SK-N-SH treated with all-trans-retinoic acid at 6 μM for 48 hours (cell line): Measurements from ENCODE around the gene FOXE3.

Experiments
- ATAC-seq: fragments of 200-7000 bp; cut with Tn5 transposase; 3 replicates; pipeline ENCODE4 v1.9.1; 2020; ENCODE audit warnings: mild to moderate bottlenecking, moderate library complexity
- ARNTL ChIP-seq: fragments of 450-650 bp; formaldehyde crosslinking; IDR thresholded peaks from 2 replicates; pipeline ENCODE4 v1.5.0; 2020; ENCODE audit warnings: low read depth, mild to moderate bottlenecking, moderate library complexity, borderline replicate concordance
- BACH2 ChIP-seq: fragments of 250-450 bp; sonication (Bioruptor Pico); IDR thresholded peaks from 2 replicates; pipeline ENCODE4 v1.9.0; 2021; ENCODE audit warnings: mild to moderate bottlenecking, borderline replicate concordance
- CREB5 ChIP-seq: fragments of 250-450 bp; sonication (Bioruptor Pico); IDR thresholded peaks from 2 replicates; pipeline ENCODE4 v1.5.1; 2020; ENCODE audit warnings: low read depth, mild to moderate bottlenecking, moderate library complexity
- CSDC2 ChIP-seq: fragments of 250-450 bp; sonication (Bioruptor Pico); IDR thresholded peaks from 2 replicates; pipeline ENCODE4 v1.5.0; 2020; ENCODE audit warnings: mild to moderate bottlenecking, moderate library complexity
- ESRRG ChIP-seq: fragments of 250-450 bp; sonication (Bioruptor Pico); IDR thresholded peaks from 2 replicates; pipeline ENCODE4 v1.6.1; 2021; ENCODE audit warnings: mild to moderate bottlenecking
- GLIS3 ChIP-seq: fragments of 250-450 bp; sonication (Bioruptor Pico); IDR thresholded peaks from 2 replicates; pipeline ENCODE4 v1.5.0; 2020; ENCODE audit warnings: mild to moderate bottlenecking, moderate library complexity
- ISL1 ChIP-seq: fragments of 250-450 bp; sonication (Bioruptor Pico); IDR thresholded peaks from 2 replicates; pipeline ENCODE4 v2.1.2; 2022; ENCODE audit warnings: mild to moderate bottlenecking, moderate library complexity
- OSR1 ChIP-seq: fragments of 250-450 bp; sonication (Bioruptor Pico); IDR thresholded peaks from 2 replicates; pipeline ENCODE4 v1.8.0; 2022; ENCODE audit warnings: moderate library complexity, mild to moderate bottlenecking, inconsistent platforms
- PPARA ChIP-seq: fragments of 250-450 bp; sonication (Bioruptor Pico); IDR thresholded peaks from 2 replicates; pipeline ENCODE4 v1.5.0; 2020; ENCODE audit warnings: mild to moderate bottlenecking, borderline replicate concordance
- RARB ChIP-seq: fragments of 250-450 bp; sonication (Bioruptor Pico); IDR thresholded peaks from 2 replicates; pipeline ENCODE4 v1.8.0; 2021; ENCODE audit warnings: mild to moderate bottlenecking, moderate library complexity
- SNAI2 ChIP-seq: fragments of 250-450 bp; sonication (Bioruptor Pico); IDR thresholded peaks from 2 replicates; pipeline ENCODE4 v1.5.0; 2020; ENCODE audit warnings: mild to moderate bottlenecking, moderate library complexity
- TOX ChIP-seq: fragments of 250-450 bp; sonication (Bioruptor Pico); IDR thresholded peaks from 2 replicates; pipeline ENCODE4 v1.8.0; 2021; ENCODE audit warnings: mild to moderate bottlenecking, moderate library complexity, borderline replicate concordance
- ZC3H10 ChIP-seq: fragments of 250-450 bp; sonication (Bioruptor Pico); IDR thresholded peaks from 2 replicates; pipeline ENCODE4 v1.5.1; 2021; ENCODE audit warnings: mild to moderate bottlenecking, moderate library complexity
- ZFP3 ChIP-seq: fragments of 250-450 bp; sonication (Bioruptor Pico); IDR thresholded peaks from 2 replicates; pipeline ENCODE4 v1.5.0; 2020; ENCODE audit warnings: mild to moderate bottlenecking, moderate library complexity
- ZNF70 ChIP-seq: fragments of 450-650 bp; formaldehyde crosslinking; IDR thresholded peaks from 2 replicates; pipeline ENCODE4 v1.5.0; 2020; ENCODE audit warnings: mild to moderate bottlenecking, moderate library complexity
- ZNF8 ChIP-seq: fragments of 450-650 bp; formaldehyde crosslinking; IDR thresholded peaks from 2 replicates; pipeline ENCODE4 v1.5.0; 2020; ENCODE audit warnings: mild to moderate bottlenecking, moderate library complexity
- TF ChIP-seq, protein P1 (sequence below): fragments of 250-450 bp; sonication (Bioruptor Pico); IDR thresholded peaks from 2 replicates; pipeline ENCODE4 v1.8.0; 2020; ENCODE audit warnings: mild to moderate bottlenecking, moderate library complexity, borderline replicate concordance
- TF ChIP-seq, protein P2 (sequence below): fragments of 250-450 bp; sonication (Bioruptor Pico); IDR thresholded peaks from 2 replicates; pipeline ENCODE4 v1.8.0; 2021; ENCODE audit warnings: low read depth, mild to moderate bottlenecking, moderate library complexity, borderline replicate concordance

FOXE3 gene

DNA sequence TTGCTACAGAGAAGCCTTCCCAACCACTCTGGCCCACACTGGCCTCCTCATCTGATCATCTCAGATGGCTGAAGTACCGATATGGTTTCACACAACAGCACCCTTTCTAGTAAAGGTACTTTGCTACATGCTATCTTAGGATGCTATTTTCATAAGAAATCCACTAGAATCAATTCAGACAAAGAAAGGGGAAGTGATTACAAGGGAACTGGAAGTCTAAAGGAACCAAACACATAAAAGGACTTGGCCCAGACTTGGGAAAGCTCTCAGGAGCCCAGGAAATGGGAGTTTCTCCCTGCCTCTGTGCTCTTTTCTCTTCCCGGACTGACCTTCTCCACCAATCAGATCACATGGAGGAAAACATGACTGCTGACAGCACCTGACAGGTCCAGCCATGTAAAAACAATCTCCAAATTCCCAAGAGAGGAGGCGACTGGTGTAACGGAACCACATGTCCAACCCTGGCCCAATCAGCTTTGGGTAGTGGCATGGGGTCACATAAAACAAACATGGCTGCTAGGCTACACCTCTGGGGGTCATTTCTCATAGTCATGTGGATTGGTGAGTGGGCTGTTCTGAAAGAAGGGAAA lies 12.7 kb upstream of the FOXE3 start (continued):
- TF ChIP-seq PPARA, result no peak

GRCh38 chr1:47405697-47406096 lies 10.4 kb upstream of the FOXE3 start:
- no peak for ATAC-seq
- TF ChIP-seq ZNF70 (CRISPR knock-in tag), result no peak
- TF ChIP-seq ISL1 (CRISPR knock-in tag), result no peak
- no peak for TF ChIP-seq ESRRG (CRISPR knock-in tag)
- TF ChIP-seq ARNTL (CRISPR knock-in tag), result no peak
- TF ChIP-seq TOX (CRISPR knock-in tag), result no peak
- no peak for TF ChIP-seq CREB5 (CRISPR knock-in tag)

GRCh38 chr1:47406966-47407365 lies 9.1 kb upstream of the FOXE3 start:
- TF ChIP-seq ESRRG (CRISPR knock-in tag) (no peak), CSDC2 (CRISPR knock-in tag) (no peak), ZFP3 (no peak), OSR1 (no peak), SNAI2 (CRISPR knock-in tag) (no peak)
- ATAC-seq, result no peak

GRCh38 chr1:47407481-47407880 lies 8.6 kb upstream of the FOXE3 start:
- TF ChIP-seq, protein P1, sequence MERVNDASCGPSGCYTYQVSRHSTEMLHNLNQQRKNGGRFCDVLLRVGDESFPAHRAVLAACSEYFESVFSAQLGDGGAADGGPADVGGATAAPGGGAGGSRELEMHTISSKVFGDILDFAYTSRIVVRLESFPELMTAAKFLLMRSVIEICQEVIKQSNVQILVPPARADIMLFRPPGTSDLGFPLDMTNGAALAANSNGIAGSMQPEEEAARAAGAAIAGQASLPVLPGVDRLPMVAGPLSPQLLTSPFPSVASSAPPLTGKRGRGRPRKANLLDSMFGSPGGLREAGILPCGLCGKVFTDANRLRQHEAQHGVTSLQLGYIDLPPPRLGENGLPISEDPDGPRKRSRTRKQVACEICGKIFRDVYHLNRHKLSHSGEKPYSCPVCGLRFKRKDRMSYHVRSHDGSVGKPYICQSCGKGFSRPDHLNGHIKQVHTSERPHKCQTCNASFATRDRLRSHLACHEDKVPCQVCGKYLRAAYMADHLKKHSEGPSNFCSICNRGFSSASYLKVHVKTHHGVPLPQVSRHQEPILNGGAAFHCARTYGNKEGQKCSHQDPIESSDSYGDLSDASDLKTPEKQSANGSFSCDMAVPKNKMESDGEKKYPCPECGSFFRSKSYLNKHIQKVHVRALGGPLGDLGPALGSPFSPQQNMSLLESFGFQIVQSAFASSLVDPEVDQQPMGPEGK (CRISPR knock-in tag), result no peak
- TF ChIP-seq BACH2 (CRISPR knock-in tag) (no peak), GLIS3 (CRISPR knock-in tag) (no peak)
- TF ChIP-seq, protein P2, sequence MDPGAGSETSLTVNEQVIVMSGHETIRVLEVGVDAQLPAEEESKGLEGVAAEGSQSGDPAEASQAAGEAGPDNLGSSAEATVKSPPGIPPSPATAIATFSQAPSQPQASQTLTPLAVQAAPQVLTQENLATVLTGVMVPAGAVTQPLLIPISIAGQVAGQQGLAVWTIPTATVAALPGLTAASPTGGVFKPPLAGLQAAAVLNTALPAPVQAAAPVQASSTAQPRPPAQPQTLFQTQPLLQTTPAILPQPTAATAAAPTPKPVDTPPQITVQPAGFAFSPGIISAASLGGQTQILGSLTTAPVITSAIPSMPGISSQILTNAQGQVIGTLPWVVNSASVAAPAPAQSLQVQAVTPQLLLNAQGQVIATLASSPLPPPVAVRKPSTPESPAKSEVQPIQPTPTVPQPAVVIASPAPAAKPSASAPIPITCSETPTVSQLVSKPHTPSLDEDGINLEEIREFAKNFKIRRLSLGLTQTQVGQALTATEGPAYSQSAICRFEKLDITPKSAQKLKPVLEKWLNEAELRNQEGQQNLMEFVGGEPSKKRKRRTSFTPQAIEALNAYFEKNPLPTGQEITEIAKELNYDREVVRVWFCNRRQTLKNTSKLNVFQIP (CRISPR knock-in tag), result no peak
- no peak for ATAC-seq

- TF ChIP-seq, protein P1 (CRISPR knock-in tag), result no peak
- ATAC-seq, result no peak
These were observed 6.6 kb upstream of the FOXE3 start for GRCh38 chr1:47409311-47410067.

DNA sequence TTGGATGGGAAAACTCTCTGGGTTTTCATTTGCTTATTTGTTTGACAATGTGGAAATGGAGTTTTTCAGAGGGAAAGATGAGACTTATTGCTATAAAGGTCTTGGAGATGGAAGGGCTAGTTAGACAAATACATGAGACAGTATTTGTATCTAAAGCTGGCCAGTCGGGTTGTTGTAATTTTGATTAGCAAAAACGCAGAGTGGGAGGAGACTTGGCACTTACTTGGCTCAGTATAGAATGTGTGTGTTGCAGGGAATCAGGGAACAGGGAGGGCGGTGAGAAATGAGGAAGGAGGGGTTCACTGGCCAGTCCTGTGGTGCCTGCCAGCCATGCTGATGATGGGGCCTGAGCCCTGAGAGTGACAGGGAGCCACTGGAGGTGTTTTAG lies 6.0 kb upstream of the FOXE3 start:
- ATAC-seq, result no peak
- TF ChIP-seq GLIS3 (CRISPR knock-in tag), result no peak
- no peak for TF ChIP-seq TOX (CRISPR knock-in tag)
- TF ChIP-seq OSR1, result no peak
- no peak for TF ChIP-seq RARB
- TF ChIP-seq ZNF8 (CRISPR knock-in tag), result no peak
- no peak for TF ChIP-seq ESRRG (CRISPR knock-in tag)
- TF ChIP-seq PPARA, result no peak
- TF ChIP-seq, protein P1 (CRISPR knock-in tag), result no peak
- TF ChIP-seq ZC3H10 (CRISPR knock-in tag), result no peak
- TF ChIP-seq CSDC2 (CRISPR knock-in tag), result no peak
- TF ChIP-seq ZNF70 (CRISPR knock-in tag), result no peak
